NCI-H510A (cell line): ENCODE results near the gene BMF.

Experiments
- DNase-seq: peaks from one replicate; lab custom pipeline; 2025; lab: John Stamatoyannopoulos, UW

Gene BMF

DNA sequence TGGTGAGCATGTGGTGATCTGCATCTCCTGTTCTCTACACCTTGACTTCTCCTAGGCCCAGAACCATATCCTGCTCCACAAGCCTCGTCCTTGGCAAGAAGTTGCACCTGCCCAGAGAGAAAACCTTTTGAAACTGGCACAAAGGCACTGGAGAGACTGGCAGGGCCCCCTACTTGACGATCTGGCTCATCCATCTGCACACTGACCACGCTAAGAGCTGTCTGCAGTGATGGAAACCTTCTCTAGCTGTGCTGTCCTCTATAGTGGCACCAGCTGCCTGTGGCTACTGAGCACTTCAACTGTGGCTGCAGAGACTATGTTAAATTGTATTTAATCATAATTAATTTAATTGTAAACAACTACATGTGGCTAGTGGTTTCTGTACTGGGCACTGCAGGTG, 43.5 kb downstream of the BMF start:
- no peak for DNase-seq

GRCh38 chr15:40064231-40064894, 44.3 kb downstream of the BMF start:
- DNase-seq: no peak

GRCh38 chr15:40063563-40064011, 45.1 kb downstream of the BMF start:
- DNase-seq: no peak

GRCh38 chr15:40062816-40063562, 45.7 kb downstream of the BMF start:
- DNase-seq: no peak

DNA sequence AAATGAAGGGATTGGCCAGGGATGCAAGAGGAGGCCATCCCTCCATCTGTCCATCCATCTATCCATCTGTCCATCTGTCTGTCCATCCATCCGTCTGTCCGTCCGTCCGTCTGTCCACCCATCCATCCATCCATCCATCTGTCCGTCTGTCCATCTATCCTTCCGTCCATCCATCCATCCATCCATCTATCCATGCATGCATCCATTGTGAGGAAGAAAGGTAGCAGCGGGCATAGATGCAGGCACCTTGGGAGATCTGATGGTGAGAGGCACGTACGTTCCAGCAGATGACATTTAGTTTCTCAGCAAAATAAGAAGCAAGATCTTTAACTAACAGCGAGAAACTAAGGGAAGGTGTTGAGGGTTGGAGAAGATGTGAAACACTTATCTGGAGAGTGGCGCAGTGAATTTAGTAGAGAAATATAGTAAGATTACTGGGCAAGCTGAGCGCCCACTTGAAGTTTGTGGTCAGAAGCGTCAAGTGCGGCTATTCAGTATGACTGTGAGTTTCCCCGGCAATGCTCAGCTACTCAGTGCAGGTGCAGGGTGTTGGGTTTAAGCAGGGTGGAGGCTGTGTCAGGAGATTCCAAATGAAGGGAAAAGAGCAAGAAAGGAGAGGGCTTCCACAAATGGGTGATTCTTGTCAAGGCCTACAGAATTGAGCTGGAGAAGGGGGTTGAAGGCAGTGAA, 47.3 kb downstream of the BMF start:
- DNase-seq: peak; percentile 41

DNA sequence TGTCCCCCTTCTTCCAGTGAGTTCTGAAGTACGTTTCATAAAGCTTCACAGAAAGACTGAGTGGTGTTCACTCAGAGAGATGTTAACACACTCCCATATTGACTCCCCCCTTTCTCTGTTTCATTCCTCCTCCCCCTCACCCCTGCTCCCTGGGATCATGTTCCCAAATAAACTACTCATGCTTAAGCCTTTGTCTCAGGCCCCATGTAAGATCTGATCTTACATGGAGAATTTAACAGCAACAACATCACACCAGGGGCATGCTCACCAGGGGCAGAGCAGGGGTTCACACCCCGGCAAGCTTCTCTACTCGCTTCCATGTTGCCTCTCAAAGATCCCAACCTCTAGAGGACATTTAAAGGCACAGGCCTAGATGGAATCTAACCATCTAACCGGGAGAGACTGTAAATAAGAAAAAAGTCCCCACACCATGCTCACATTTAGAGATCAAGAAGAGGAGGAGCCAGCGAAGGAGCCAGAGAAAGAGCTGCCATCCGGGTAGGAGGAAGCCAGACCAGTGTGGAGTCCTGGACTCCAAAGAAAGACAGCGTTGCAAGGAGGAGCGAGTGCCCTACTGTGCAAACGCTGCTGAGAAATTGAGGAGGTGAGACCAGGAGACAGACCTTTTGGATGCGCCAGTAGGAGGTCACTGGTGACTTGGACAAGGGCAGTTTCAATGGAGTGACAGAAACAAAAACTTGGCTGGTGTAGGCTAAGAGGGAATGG, 48.3 kb downstream of the BMF start:
- no peak for DNase-seq

DNA sequence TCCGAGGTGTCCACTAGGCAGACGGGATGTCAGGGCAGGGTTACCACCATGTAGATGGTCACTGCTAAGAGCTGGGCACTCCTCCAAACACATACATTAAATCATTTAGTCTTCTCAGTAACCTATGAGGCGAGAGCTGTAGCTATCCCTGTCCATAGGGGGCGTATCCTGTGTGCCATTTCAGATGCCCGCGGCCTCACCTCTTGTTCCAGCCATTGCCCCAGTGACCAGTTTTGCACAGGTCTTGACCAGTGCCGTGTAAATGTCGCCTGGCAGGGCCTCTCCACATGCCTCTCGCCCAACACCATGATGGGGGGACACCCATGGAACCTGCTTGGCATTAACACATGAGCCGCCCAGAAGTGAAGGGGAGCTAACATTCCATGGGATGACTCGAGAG, 48.9 kb downstream of the BMF start:
- no peak for DNase-seq

DNA sequence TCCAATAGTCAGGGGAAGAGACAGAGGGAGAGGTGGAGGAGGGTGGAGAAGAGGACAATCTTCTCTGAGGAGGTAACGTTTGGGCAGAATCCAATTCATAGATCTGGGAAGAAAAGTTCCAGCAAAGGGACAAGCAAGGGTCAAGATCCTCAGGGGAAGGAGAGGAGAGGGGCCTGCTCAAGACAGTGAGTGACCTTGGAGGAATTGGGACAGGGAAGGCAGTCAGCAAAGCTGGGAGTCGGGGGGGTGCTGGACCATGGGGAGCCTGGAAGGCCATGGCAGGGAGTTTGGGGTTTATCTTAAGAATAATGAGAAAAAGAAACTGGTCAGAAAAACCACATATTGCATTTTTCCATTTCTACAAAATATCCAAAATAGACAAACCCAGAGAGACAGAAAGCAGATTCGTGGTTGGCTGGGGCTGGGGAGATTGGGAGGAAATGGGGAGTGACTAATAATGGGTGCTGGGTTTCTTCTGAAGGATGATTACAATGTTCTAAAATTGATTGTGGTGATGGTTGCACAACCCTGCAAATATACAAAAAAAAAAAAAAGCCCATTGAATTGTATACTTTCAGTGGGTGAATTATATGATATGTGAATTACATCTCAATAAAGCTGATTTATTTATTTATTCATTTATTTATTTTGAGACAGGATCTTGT, 50.1 kb downstream of the BMF start:
- no peak for DNase-seq

DNA sequence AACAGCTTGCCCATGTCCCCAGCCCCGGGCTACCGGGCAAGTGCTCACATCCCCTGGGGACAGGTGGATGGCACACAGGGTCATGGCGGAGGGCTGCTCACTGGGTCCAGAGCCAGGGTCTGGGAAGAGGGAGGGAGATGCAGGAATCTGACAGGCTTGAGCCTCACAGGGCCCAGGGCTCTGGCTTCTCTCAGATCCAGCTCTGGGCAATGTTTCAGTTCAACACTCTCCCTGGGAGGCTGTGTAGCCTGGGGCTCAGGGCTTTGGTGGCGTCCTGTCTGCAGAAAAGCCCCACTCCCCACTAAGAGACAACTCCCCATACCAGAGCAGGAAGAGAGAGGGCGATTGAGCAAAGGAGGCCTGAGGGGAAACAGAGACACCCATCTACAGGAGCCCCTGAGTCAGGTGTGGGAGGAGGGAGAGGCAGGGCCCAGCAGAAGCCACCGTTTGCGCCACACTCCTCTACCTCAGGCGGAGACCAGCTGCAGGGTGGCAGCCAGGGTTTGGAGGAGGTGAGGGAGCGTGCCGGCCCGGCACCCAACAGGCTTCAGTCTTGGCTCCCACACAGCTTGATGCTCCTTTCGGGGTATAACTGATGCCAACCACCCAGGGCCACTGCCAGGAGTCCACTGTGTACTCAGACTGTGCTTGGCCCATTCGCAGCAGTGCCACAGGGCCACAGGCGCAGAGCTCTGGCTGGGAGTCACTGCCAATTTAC, 52.9 kb downstream of the BMF start:
- DNase-seq: no peak

DNA sequence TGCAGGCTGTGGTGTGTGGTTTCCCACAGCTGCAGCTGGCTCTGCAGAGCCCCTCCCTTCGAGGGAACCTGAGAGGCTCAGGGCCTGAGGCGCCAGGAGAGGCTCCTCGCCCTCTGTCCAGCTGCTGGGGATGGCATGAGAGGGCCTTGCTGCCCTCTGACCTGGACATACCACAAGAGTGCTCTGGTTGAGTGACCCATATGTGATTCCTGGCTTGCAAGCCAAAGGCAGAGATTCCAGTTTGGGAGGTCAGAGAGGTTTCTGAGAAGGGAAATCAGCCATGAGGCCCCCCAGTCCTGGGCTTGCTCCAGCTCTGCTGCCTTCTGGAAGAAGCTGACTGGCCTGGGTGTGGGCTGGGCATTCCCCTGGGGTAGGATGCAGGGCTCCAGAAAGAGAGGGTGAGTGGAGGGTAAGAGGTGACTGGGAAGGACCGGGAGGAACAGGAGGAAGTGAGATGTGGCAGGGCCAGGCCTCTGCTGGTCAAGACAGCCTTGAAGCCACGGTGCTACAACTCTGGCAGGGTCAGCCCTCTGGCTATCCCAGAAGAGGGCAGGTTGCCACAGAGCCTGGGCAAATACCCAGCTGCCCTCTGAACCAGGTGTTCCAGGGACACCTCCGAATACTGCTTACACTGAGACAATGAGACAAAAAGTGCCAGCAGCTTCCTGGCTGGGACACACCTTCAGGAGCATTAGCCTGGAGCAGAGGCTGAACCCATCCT, 53.7 kb downstream of the BMF start:
- DNase-seq: peak; percentile 77

DNA sequence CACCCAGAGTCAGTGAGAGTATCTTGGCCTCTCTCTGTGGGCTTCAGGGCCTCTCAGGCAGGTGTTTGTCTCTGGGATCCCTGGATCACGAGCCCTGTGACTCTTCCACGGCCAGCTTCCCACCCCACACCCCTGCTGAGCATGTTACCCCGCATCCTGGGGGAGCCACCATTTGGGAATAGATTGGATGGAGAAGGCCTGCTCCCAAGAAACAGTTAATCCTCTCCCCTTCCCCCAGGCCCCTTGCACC, 54.1 kb downstream of the BMF start:
- no peak for DNase-seq

DNA sequence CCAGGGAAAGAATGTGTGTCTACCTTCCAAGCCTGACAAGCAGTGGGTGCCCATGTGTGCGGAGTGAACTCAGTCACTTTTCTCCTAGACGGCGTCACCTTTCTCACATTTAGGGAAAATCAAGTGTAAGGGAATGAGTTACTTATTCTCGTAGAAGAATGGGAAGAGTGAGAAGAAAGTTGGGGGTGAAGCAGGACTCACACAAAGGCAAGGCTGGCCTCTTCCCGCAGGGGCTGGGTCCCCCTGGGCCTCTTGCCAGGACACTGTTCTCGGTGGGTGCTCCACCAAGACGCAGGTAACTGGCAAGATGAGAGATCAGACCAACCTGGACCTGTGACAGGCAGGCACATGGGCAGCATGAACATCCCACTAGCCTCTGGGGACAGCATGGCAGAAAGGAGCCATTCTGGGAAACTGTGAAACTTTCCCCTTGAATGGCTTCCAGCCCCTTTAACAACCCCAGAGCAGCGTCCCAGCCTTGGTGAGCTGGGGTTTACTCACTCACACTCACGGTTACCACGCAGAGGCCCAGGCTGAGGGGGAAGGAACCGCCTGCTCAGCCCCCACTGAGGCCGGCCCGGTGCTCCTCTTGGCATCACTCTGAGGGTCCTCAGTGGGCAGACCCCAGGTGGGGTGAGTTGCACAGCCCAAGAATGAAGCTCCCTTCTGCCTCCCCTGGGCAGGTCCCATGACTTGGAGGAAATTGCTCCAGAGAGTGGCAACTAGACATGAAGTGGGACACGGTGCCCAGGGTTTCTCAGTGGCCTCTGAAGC, 54.7 kb downstream of the BMF start:
- no peak for DNase-seq

GRCh38 chr15:40053079-40053830, 55.4 kb downstream of the BMF start:
- no peak for DNase-seq

- no peak for DNase-seq
Measured at GRCh38 chr15:40052604-40053003, 56.1 kb downstream of the BMF start.

- no peak for DNase-seq
Measured at GRCh38 chr15:40051616-40052415, 56.9 kb downstream of the BMF start.

GRCh38 chr15:40050788-40051470, 57.8 kb downstream of the BMF start:
- DNase-seq: no peak

DNA sequence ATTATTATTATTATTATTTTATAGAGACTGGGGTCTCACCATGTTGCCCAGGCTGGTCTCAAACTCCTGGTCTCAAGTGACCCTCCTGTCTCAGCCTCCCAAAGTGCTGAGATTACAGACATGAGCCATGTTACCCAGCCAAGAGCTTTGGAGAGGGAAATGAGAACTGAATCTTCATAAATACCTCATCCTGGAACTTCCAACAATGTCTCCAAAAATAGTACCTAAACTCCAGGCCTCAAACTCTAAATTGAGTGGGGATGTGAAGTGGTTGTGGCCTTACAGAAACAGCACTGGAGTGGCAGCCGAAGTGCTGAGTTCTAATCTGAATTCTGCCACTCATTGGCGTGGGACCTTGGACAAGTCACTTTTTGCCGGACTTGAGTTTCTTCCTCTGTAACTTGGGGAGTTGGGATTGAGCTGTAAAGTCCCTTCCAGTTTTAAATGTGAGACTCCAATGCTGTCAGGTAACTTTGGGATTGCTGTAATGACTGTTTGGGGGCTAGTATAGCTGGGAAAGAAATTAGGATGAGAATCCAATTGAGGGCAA, 59.7 kb downstream of the BMF start:
- DNase-seq: no peak
